K562 (cell line): Measurements from ENCODE around the gene KDM2A. TPM values are rescaled to one million over a fixed set of nuclear protein-coding genes. Genes with fewer than 3 reads are reported as not detected.
A peak's percentile ranks its signal among the peaks of the same experiment; 100 is the strongest.

ENCODE experiments used
- C11orf30 ChIP-seq: fragments of 450-650 bp; IDR thresholded peaks from 2 replicates; pipeline ENCODE4 v1.6.1; 2016; ENCODE audit warnings: low read depth, mild to moderate bottlenecking
- NCOR1 ChIP-seq: fragments of 450-650 bp; IDR thresholded peaks from 2 replicates; pipeline ENCODE4 v1.6.1; 2016; ENCODE audit warnings: mild to moderate bottlenecking, moderate library complexity
- NFE2 ChIP-seq: IDR thresholded peaks from 2 replicates; pipeline ENCODE4 v1.6.1; 2014; ENCODE audit warnings: antibody characterized with exemption, low read depth
- NFE2L1 ChIP-seq: fragments of 450-650 bp; IDR thresholded peaks from 2 replicates; pipeline ENCODE4 v1.6.1; 2016; ENCODE audit warnings: missing genetic modification characterization, low read depth, mild to moderate bottlenecking, missing compliant biosample characterization, moderate library complexity, borderline replicate concordance
- NFIC ChIP-seq: fragments of 450-650 bp; IDR thresholded peaks from 2 replicates; pipeline ENCODE4 v1.6.1; 2017; ENCODE audit warnings: mild to moderate bottlenecking, inconsistent platforms
- PRPF4 ChIP-seq: fragments of 200-400 bp; formaldehyde crosslinking; IDR thresholded peaks from one replicate; pipeline ENCODE4 v1.6.1; 2017; ENCODE audit warnings: low read length, low read depth, mild to moderate bottlenecking; ENCODE audit not compliant: insufficient read depth, poor library complexity, severe bottlenecking
- ZNF639 ChIP-seq, 2 experiments: fragments of 200-800 bp in 1 of 2; sonication (Bioruptor generic) in 1 of 2; sonication (generic) in 1 of 2; formaldehyde crosslinking in 1 of 2; IDR thresholded peaks in 1 of 2; conservative IDR thresholded peaks in 1 of 2; 2 replicates each; pipeline versions ENCODE4 v1.5.0 to v1.6.1; 2016 to 2020; ENCODE audit warnings: missing compliant biosample characterization in 1 of 2, missing genetic modification characterization in 1 of 2, missing genetic modification reagents in 1 of 2
- ZNF830 ChIP-seq: fragments of 250-450 bp; sonication (Bioruptor Pico); IDR thresholded peaks from 2 replicates; pipeline ENCODE4 v1.5.0; 2021; ENCODE audit warnings: mild to moderate bottlenecking
- polyA plus RNA-seq, 8 experiments: library from polyadenylated mRNA; depleted of rRNA in 4 of 8; stranded (reverse) in 5 of 8; unstranded in 3 of 8; fragments of >200 nt; fragmentation: Nextera tagmentation in 2 of 8; fragmentation: Illumina TruSeq in 1 of 8; extraction: Ambion mirVana in 2 of 8; extraction: Trizol in 1 of 8; gene quantifications; 2 replicates each; pipeline versions ENCODE4 v1.2.1 to v1.2.3, GENCODE V29; 2011 to 2014; ENCODE audit warnings: inconsistent platforms in 1 of 8, missing spikeins in 1 of 8
- total RNA-seq, 7 experiments: library from RNA; depleted of rRNA in 6 of 7; stranded (reverse); fragments of >200 nt in 6 of 7; fragmentation: Illumina TruSeq in 2 of 7; extraction: Trizol in 2 of 7; gene quantifications; 2 replicates each; pipeline versions ENCODE4 v1.2.1 to v1.2.3, GENCODE V29; 2011 to 2021; ENCODE audit warnings: low replicate concordance in 1 of 7
- TF ChIP-seq, protein P1 (sequence below): fragments of 200-800 bp; sonication (Bioruptor generic); IDR thresholded peaks from 2 replicates; pipeline ENCODE4 v1.6.1; 2017; ENCODE audit warnings: missing genetic modification characterization, missing compliant biosample characterization
- TF ChIP-seq, protein P2 (sequence below): fragments of 450-650 bp; IDR thresholded peaks from 2 replicates; pipeline ENCODE4 v1.6.1; 2016; ENCODE audit warnings: low read depth
- TF ChIP-seq, protein P3 (sequence below): fragments of 450-650 bp; conservative IDR thresholded peaks from 2 replicates; pipeline ENCODE4 v1.6.1; 2016; ENCODE audit warnings: missing genetic modification characterization, low read depth, mild to moderate bottlenecking, control low read depth, missing compliant biosample characterization
- TF ChIP-seq, protein P4 (sequence below): sonication (generic); IDR thresholded peaks from 2 replicates; pipeline ENCODE4 v1.6.1; 2016

Gene KDM2A
- total and polyA plus RNA-seq, 9 of the 15 experiments (the other 6 are each of a cell fraction or from before 2014, with no cell fraction given): 5.0 to 39.3 (median 21.3) TPM

GRCh38 chr11:67177399-67178281, 58.6 kb downstream of the KDM2A start (continued):
- no peak for TF ChIP-seq ZNF639 (CRISPR knock-in tag; conservative IDR thresholded peaks at IDR 0.05 in 1 of 2, IDR thresholded peaks at IDR 0.05 in 1 of 2)
- TF ChIP-seq, protein P1, sequence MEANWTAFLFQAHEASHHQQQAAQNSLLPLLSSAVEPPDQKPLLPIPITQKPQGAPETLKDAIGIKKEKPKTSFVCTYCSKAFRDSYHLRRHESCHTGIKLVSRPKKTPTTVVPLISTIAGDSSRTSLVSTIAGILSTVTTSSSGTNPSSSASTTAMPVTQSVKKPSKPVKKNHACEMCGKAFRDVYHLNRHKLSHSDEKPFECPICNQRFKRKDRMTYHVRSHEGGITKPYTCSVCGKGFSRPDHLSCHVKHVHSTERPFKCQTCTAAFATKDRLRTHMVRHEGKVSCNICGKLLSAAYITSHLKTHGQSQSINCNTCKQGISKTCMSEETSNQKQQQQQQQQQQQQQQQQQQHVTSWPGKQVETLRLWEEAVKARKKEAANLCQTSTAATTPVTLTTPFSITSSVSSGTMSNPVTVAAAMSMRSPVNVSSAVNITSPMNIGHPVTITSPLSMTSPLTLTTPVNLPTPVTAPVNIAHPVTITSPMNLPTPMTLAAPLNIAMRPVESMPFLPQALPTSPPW: no peak
- TF ChIP-seq NCOR1: peak; percentile 14; the same call in 1 of the 2 replicates
- no peak for TF ChIP-seq NFIC
- TF ChIP-seq, protein P2, sequence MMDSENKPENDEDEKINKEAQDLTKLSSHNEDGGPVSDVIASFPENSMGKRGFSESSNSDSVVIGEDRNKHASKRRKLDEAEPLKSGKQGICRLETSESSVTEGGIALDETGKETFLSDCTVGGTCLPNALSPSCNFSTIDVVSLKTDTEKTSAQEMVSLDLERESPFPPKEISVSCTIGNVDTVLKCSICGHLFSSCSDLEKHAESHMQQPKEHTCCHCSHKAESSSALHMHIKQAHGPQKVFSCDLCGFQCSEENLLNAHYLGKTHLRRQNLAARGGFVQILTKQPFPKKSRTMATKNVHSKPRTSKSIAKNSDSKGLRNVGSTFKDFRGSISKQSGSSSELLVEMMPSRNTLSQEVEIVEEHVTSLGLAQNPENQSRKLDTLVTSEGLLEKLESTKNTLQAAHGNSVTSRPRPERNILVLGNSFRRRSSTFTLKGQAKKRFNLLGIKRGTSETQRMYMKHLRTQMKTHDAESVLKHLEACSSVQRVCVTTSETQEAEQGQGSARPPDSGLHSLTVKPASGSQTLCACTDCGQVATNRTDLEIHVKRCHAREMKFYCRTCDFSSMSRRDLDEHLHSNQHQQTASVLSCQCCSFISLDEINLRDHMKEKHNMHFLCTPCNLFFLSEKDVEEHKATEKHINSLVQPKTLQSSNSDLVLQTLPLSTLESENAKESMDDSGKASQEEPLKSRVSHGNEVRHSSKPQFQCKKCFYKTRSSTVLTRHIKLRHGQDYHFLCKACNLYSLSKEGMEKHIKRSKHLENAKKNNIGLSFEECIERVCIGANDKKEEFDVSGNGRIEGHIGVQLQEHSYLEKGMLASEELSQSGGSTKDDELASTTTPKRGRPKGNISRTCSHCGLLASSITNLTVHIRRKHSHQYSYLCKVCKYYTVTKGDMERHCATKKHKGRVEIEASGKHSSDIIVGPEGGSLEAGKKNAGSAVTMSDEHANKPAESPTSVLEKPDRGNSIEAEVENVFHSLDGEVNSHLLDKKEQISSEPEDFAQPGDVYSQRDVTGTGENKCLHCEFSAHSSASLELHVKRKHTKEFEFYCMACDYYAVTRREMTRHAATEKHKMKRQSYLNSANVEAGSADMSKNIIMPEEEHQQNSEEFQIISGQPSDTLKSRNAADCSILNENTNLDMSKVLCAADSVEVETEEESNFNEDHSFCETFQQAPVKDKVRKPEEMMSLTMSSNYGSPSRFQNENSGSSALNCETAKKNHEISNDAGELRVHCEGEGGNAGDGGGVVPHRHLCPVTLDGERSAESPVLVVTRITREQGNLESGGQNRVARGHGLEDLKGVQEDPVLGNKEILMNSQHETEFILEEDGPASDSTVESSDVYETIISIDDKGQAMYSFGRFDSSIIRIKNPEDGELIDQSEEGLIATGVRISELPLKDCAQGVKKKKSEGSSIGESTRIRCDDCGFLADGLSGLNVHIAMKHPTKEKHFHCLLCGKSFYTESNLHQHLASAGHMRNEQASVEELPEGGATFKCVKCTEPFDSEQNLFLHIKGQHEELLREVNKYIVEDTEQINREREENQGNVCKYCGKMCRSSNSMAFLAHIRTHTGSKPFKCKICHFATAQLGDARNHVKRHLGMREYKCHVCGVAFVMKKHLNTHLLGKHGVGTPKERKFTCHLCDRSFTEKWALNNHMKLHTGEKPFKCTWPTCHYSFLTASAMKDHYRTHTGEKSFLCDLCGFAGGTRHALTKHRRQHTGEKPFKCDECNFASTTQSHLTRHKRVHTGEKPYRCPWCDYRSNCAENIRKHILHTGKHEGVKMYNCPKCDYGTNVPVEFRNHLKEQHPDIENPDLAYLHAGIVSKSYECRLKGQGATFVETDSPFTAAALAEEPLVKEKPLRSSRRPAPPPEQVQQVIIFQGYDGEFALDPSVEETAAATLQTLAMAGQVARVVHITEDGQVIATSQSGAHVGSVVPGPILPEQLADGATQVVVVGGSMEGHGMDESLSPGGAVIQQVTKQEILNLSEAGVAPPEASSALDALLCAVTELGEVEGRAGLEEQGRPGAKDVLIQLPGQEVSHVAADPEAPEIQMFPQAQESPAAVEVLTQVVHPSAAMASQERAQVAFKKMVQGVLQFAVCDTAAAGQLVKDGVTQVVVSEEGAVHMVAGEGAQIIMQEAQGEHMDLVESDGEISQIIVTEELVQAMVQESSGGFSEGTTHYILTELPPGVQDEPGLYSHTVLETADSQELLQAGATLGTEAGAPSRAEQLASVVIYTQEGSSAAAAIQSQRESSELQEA: no peak
- TF ChIP-seq C11orf30: peak; percentile 23; the same call in 1 of the 2 replicates
- no peak for TF ChIP-seq PRPF4
- no peak for TF ChIP-seq NFE2
- TF ChIP-seq, protein P3, sequence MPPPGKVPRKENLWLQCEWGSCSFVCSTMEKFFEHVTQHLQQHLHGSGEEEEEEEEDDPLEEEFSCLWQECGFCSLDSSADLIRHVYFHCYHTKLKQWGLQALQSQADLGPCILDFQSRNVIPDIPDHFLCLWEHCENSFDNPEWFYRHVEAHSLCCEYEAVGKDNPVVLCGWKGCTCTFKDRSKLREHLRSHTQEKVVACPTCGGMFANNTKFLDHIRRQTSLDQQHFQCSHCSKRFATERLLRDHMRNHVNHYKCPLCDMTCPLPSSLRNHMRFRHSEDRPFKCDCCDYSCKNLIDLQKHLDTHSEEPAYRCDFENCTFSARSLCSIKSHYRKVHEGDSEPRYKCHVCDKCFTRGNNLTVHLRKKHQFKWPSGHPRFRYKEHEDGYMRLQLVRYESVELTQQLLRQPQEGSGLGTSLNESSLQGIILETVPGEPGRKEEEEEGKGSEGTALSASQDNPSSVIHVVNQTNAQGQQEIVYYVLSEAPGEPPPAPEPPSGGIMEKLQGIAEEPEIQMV (tag): no peak
- TF ChIP-seq ZNF830 (CRISPR knock-in tag): no peak
- TF ChIP-seq NFE2L1 (tag): no peak
- TF ChIP-seq, protein P4, sequence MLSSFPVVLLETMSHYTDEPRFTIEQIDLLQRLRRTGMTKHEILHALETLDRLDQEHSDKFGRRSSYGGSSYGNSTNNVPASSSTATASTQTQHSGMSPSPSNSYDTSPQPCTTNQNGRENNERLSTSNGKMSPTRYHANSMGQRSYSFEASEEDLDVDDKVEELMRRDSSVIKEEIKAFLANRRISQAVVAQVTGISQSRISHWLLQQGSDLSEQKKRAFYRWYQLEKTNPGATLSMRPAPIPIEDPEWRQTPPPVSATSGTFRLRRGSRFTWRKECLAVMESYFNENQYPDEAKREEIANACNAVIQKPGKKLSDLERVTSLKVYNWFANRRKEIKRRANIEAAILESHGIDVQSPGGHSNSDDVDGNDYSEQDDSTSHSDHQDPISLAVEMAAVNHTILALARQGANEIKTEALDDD: no peak
